NB4 (cell line): ENCODE measurements around the gene RHBDF1.

ENCODE experiments used
- CTCF ChIP-seq: IDR thresholded peaks from one replicate; pipeline ENCODE4 v1.5.1; 2012; ENCODE audit warnings: low read depth, low read length
- POLR2A ChIP-seq: IDR thresholded peaks from 2 replicates; pipeline ENCODE4 v1.6.1; 2011; ENCODE audit warnings: mild to moderate bottlenecking; ENCODE audit not compliant: insufficient read length; ENCODE audit errors: extremely low read depth

GRCh38 chr16:59440-60059 lies 12.9 kb downstream of the RHBDF1 start:
- TF ChIP-seq CTCF, result no peak
- TF ChIP-seq POLR2A, result no peak
